Astrocyte (in vitro differentiated cells and primary cell): ENCODE data around the gene TOLLIP. TPM values are rescaled to one million over a fixed set of nuclear protein-coding genes. Genes with fewer than 3 reads are reported as not detected.

Experiments
- DNase-seq: peaks from one replicate; pipeline ENCODE4 v3.0.0-alpha.2; 2010; ENCODE audit warnings: low read depth
- FAIRE-seq: peaks from 2 replicates; lab custom pipeline; 2011; peaks lifted over from hg19 to GRCh38; lab: Jason Lieb, UNC
- H2AFZ ChIP-seq: 2 replicates; pipeline ENCODE4 v1.6.0; 2012; ENCODE audit warnings: low read depth, low read length, inconsistent platforms
- H3K27ac ChIP-seq: 2 replicates; pipeline ENCODE4 v1.5.1; 2011; ENCODE audit warnings: low read depth, low read length, inconsistent platforms
- H3K27me3 ChIP-seq: 2 replicates; pipeline ENCODE4 v1.6.0; 2011; ENCODE audit warnings: low read length, inconsistent platforms; ENCODE audit not compliant: insufficient read depth
- H3K36me3 ChIP-seq: 2 replicates; pipeline ENCODE4 v1.5.1; 2011; ENCODE audit warnings: low read length, inconsistent platforms; ENCODE audit not compliant: insufficient read depth
- H3K4me1 ChIP-seq: 2 replicates; pipeline ENCODE4 v1.5.1; 2011; ENCODE audit warnings: low read length, inconsistent platforms; ENCODE audit not compliant: insufficient read depth
- H3K4me2 ChIP-seq: 2 replicates; pipeline ENCODE4 v1.6.0; 2012; ENCODE audit warnings: low read length, inconsistent platforms
- H3K4me3 ChIP-seq: 2 replicates; pipeline ENCODE4 v1.5.1; 2011; ENCODE audit warnings: low read depth, mild to moderate bottlenecking, low read length, inconsistent platforms; ENCODE audit not compliant: insufficient read depth
- H3K79me2 ChIP-seq: 2 replicates; pipeline ENCODE4 v1.6.0; 2012; ENCODE audit warnings: mild to moderate bottlenecking, low read length, inconsistent platforms; ENCODE audit not compliant: insufficient read depth
- H3K9ac ChIP-seq: 2 replicates; pipeline ENCODE4 v1.6.0; 2012; ENCODE audit warnings: mild to moderate bottlenecking, low read length, inconsistent platforms
- H3K9me3 ChIP-seq: 2 replicates; pipeline ENCODE4 v1.5.1; 2012; ENCODE audit warnings: low read depth, mild to moderate bottlenecking, low read length, inconsistent platforms; ENCODE audit not compliant: insufficient read depth
- H4K20me1 ChIP-seq: 2 replicates; pipeline ENCODE4 v1.6.0; 2012; ENCODE audit warnings: low read length, inconsistent platforms; ENCODE audit not compliant: insufficient read depth
- H3K27ac Mint-ChIP-seq: one replicate; pipeline ENCODE4 v1.8.0; 2021; ENCODE audit warnings: mild to moderate bottlenecking, mixed read lengths; ENCODE audit not compliant: unreplicated experiment
- H3K27me3 Mint-ChIP-seq: one replicate; pipeline ENCODE4 v1.8.0; 2021; ENCODE audit warnings: low read depth, mixed read lengths; ENCODE audit not compliant: unreplicated experiment
- H3K36me3 Mint-ChIP-seq: one replicate; pipeline ENCODE4 v1.8.0; 2021; ENCODE audit warnings: low read depth, mixed read lengths; ENCODE audit not compliant: unreplicated experiment
- H3K4me1 Mint-ChIP-seq: one replicate; pipeline ENCODE4 v1.8.0; 2021; ENCODE audit warnings: low read depth, mixed read lengths; ENCODE audit not compliant: unreplicated experiment
- H3K4me3 Mint-ChIP-seq: one replicate; pipeline ENCODE4 v1.8.0; 2021; ENCODE audit warnings: mild to moderate bottlenecking, moderate library complexity, mixed read lengths; ENCODE audit not compliant: unreplicated experiment
- H3K9me3 Mint-ChIP-seq: one replicate; pipeline ENCODE4 v1.8.0; 2021; ENCODE audit warnings: mild to moderate bottlenecking, mixed read lengths; ENCODE audit not compliant: unreplicated experiment
- CTCF ChIP-seq: IDR thresholded peaks from 2 replicates; pipeline ENCODE4 v1.5.1; 2011; ENCODE audit warnings: low read depth, mild to moderate bottlenecking, inconsistent platforms, low read length, moderate library complexity; ENCODE audit not compliant: insufficient read depth
- EZH2 ChIP-seq: IDR thresholded peaks from 2 replicates; pipeline ENCODE4 v1.6.1; 2012; ENCODE audit warnings: mild to moderate bottlenecking, low read length, inconsistent platforms; ENCODE audit not compliant: insufficient read depth
- total RNA-seq: library from RNA; stranded (reverse); gene quantifications from 2 replicates; pipeline ENCODE4 v1.2.1, GENCODE V29; 2021

The TOLLIP gene
- total RNA-seq, 1 donor from 2014 or later, result 46.4 TPM

- no peak overlapping the region for H3K9ac ChIP-seq
- no peaks in the 10 kb centered on the region for H3K36me3 Mint-ChIP-seq
- H3K27me3 Mint-ChIP-seq, result peaks cover 7% of the 10 kb centered on the region
- no peak for DNase-seq
- no peak overlapping the region for H3K27ac ChIP-seq
- no peak overlapping the region for H3K4me3 ChIP-seq
- H3K27me3 ChIP-seq, result no peaks in the 10 kb centered on the region
- no peaks in the 10 kb centered on the region for H3K4me1 Mint-ChIP-seq
- no peak for FAIRE-seq
- no peak overlapping the region for H3K27ac Mint-ChIP-seq
- no peaks in the 10 kb centered on the region for H3K79me2 ChIP-seq
- H3K9me3 ChIP-seq, result no peaks in the 10 kb centered on the region
- H4K20me1 ChIP-seq, result no peaks in the 10 kb centered on the region
- H3K4me1 ChIP-seq, result no peaks in the 10 kb centered on the region
- no peak overlapping the region for H3K4me3 Mint-ChIP-seq
- no peak overlapping the region for H3K4me2 ChIP-seq
- TF ChIP-seq EZH2 (no peak), CTCF (no peak)
- H3K9me3 Mint-ChIP-seq, result no peaks in the 10 kb centered on the region
- no peaks in the 10 kb centered on the region for H3K36me3 ChIP-seq
- H2AFZ ChIP-seq, result no peak overlapping the region
Observed at GRCh38 chr11:1228101-1228821, 81.2 kb downstream of the TOLLIP start.

GRCh38 chr11:1227551-1228100 is 81.8 kb downstream of the TOLLIP start:
- no peak overlapping the region for H3K9ac ChIP-seq
- H3K4me2 ChIP-seq, result no peak overlapping the region
- H3K27me3 ChIP-seq, result no peaks in the 10 kb centered on the region
- no peaks in the 10 kb centered on the region for H3K4me1 Mint-ChIP-seq
- H3K4me1 ChIP-seq, result no peaks in the 10 kb centered on the region
- FAIRE-seq, result no peak
- H3K36me3 ChIP-seq, result no peaks in the 10 kb centered on the region
- no peaks in the 10 kb centered on the region for H4K20me1 ChIP-seq
- H3K4me3 Mint-ChIP-seq, result no peak overlapping the region
- H3K27ac ChIP-seq, result no peak overlapping the region
- H3K4me3 ChIP-seq, result no peak overlapping the region
- no peak for TF ChIP-seq EZH2
- TF ChIP-seq CTCF, result no peak
- no peaks in the 10 kb centered on the region for H3K9me3 Mint-ChIP-seq
- H3K27ac Mint-ChIP-seq, result no peak overlapping the region
- no peaks in the 10 kb centered on the region for H3K79me2 ChIP-seq
- no peak overlapping the region for H2AFZ ChIP-seq
- H3K27me3 Mint-ChIP-seq, result peaks cover 7% of the 10 kb centered on the region
- no peaks in the 10 kb centered on the region for H3K9me3 ChIP-seq
- H3K36me3 Mint-ChIP-seq, result no peaks in the 10 kb centered on the region
- no peak for DNase-seq

- Mint-ChIP-seq H3K4me1 (no peaks in the 10 kb centered on the region), H3K27me3 (peaks cover 7% of the 10 kb centered on the region), H3K4me3 (no peak overlapping the region), H3K9me3 (no peaks in the 10 kb centered on the region), H3K27ac (no peak overlapping the region), H3K36me3 (no peaks in the 10 kb centered on the region)
- DNase-seq, result no peak
- Histone ChIP-seq H3K27ac (no peak overlapping the region), H3K9me3 (no peaks in the 10 kb centered on the region), H4K20me1 (no peaks in the 10 kb centered on the region), H3K4me1 (no peaks in the 10 kb centered on the region), H2AFZ (no peak overlapping the region), H3K9ac (no peak overlapping the region), H3K4me3 (no peak overlapping the region), H3K4me2 (no peak overlapping the region), H3K79me2 (no peaks in the 10 kb centered on the region), H3K36me3 (no peaks in the 10 kb centered on the region), H3K27me3 (no peaks in the 10 kb centered on the region)
- no peak for FAIRE-seq
- TF ChIP-seq CTCF, result peak; percentile 4
- no peak for TF ChIP-seq EZH2
Observed at GRCh38 chr11:1226986-1227550, 82.4 kb downstream of the TOLLIP start.
